Endothelial cell of umbilical vein (primary cell): ENCODE results near the gene MCOLN2. TPM values are rescaled to one million over a fixed set of nuclear protein-coding genes. Genes with fewer than 3 reads are reported as not detected.

Experiments
- BruUV-seq: library from RNA; stranded (reverse); fragments of 400-500 nt; replicated peaks from 2 replicates; lab custom pipeline; 2021; lab: Mats Ljungman, UMichigan
- CTCF ChIA-PET: fragments of 300-600, 350-600 bp; sonication (Branson Sonifier 250); formaldehyde crosslinking; loops from one replicate; lab custom pipeline; 2021; ENCODE audit warnings: antibody characterized with exemption, inconsistent platforms; lab: Charles Lee
- POLR2A ChIA-PET: fragments of 300-600, 350-600 bp; sonication (Branson Sonifier 250); formaldehyde crosslinking; loops from one replicate; lab custom pipeline; 2021; ENCODE audit warnings: antibody characterized with exemption, inconsistent platforms; lab: Charles Lee
- DNase-seq: peaks from one replicate; pipeline ENCODE4 v3.0.0-alpha.2; 2011; ENCODE audit warnings: low read depth, low spot score
- FAIRE-seq: peaks from 2 replicates; lab custom pipeline; 2011; peaks lifted over from hg19 to GRCh38; lab: Jason Lieb, UNC
- H2AFZ ChIP-seq: 2 replicates; pipeline ENCODE4 v1.6.0; 2012; ENCODE audit warnings: low read depth, low read length, control low read depth, inconsistent platforms
- H3K27ac ChIP-seq: 2 replicates; pipeline ENCODE4 v1.5.1; 2011; ENCODE audit warnings: low read depth, mild to moderate bottlenecking, control low read depth, low read length, moderate library complexity; ENCODE audit not compliant: insufficient read depth
- H3K27me3 ChIP-seq, 2 experiments: 2 replicates each; pipeline versions ENCODE4 v1.6.0 to v1.6.1; 2011; ENCODE audit warnings: low read length in 2 of 2, mixed read lengths in 1 of 2; ENCODE audit not compliant: control insufficient read depth in 2 of 2, insufficient read depth in 2 of 2
- H3K36me3 ChIP-seq, 2 experiments: 2 replicates in 1 of 2; 3 replicates in 1 of 2; pipeline ENCODE4 v1.5.1; 2011; ENCODE audit warnings: low read length in 2 of 2, mild to moderate bottlenecking in 1 of 2, moderate library complexity in 1 of 2; ENCODE audit not compliant: control insufficient read depth in 2 of 2, insufficient read depth in 2 of 2; ENCODE audit errors: extremely low read depth in 1 of 2
- H3K4me1 ChIP-seq: 3 replicates; pipeline ENCODE4 v1.5.1; 2011; ENCODE audit warnings: mild to moderate bottlenecking, low read length; ENCODE audit not compliant: control insufficient read depth, insufficient read depth; ENCODE audit errors: extremely low read depth
- H3K4me2 ChIP-seq: 2 replicates; pipeline ENCODE4 v1.6.1; 2011; ENCODE audit warnings: low read length, control low read depth, mixed read lengths; ENCODE audit not compliant: insufficient read depth
- H3K4me3 ChIP-seq, 3 experiments: fragments of 200-600 bp in 1 of 3; sonication (generic), shearing (Covaris generic) in 1 of 3; replicated peaks in 1 of 3; 2 replicates each; pipeline ENCODE4 v1.5.1; 2011 to 2016; ENCODE audit warnings: control low read depth in 3 of 3, low read length in 3 of 3, mild to moderate bottlenecking in 2 of 3, inconsistent platforms in 1 of 3, low read depth in 1 of 3, moderate library complexity in 1 of 3; ENCODE audit not compliant: insufficient read depth in 1 of 3
- H3K79me2 ChIP-seq: 2 replicates; pipeline ENCODE4 v1.6.0; 2012; ENCODE audit warnings: low read length, inconsistent platforms; ENCODE audit not compliant: control insufficient read depth, insufficient read depth
- H3K9ac ChIP-seq: replicated peaks from 2 replicates; pipeline ENCODE3; 2011; ENCODE audit warnings: low read length, control low read depth; ENCODE audit not compliant: insufficient read depth; ENCODE audit errors: extremely low read depth
- H3K9me1 ChIP-seq: replicated peaks from 3 replicates; pipeline ENCODE4 v1.6.0; 2011; ENCODE audit warnings: mild to moderate bottlenecking, low read length; ENCODE audit not compliant: control insufficient read depth, insufficient read depth; ENCODE audit errors: extremely low read depth
- H3K9me3 ChIP-seq: replicated peaks from 2 replicates; pipeline ENCODE4 v1.5.1; 2012; ENCODE audit warnings: low read length, inconsistent platforms; ENCODE audit not compliant: control insufficient read depth, insufficient read depth
- H4K20me1 ChIP-seq: replicated peaks from 2 replicates; pipeline ENCODE3; 2011; ENCODE audit warnings: mild to moderate bottlenecking, low read length; ENCODE audit not compliant: control insufficient read depth, insufficient read depth; ENCODE audit errors: extremely low read depth
- CTCF ChIP-seq, 2 donors: IDR thresholded peaks; 1 replicate in 1 of 2; 2 replicates in 1 of 2; pipeline ENCODE4 v1.5.1; 2011; ENCODE audit warnings: low read length in 2 of 2, mild to moderate bottlenecking in 2 of 2, moderate library complexity in 2 of 2, control low read depth in 1 of 2, inconsistent platforms in 1 of 2, low read depth in 1 of 2; ENCODE audit not compliant: insufficient read depth in 1 of 2; ENCODE audit errors: extremely low read depth in 1 of 2
- EZH2 ChIP-seq: IDR thresholded peaks from 2 replicates; pipeline ENCODE4 v1.6.1; 2012; ENCODE audit warnings: borderline replicate concordance, low read depth, mild to moderate bottlenecking, moderate library complexity, low read length, inconsistent platforms; ENCODE audit not compliant: severe bottlenecking
- FOS ChIP-seq: IDR thresholded peaks from 2 replicates; pipeline ENCODE4 v1.6.1; 2011; ENCODE audit warnings: mild to moderate bottlenecking, low read length, moderate library complexity, borderline replicate concordance; ENCODE audit not compliant: insufficient read depth
- GATA2 ChIP-seq: IDR thresholded peaks from 2 replicates; pipeline ENCODE4 v1.7.0; 2011; ENCODE audit warnings: low read depth, mild to moderate bottlenecking, moderate library complexity, mixed read lengths, low read length; ENCODE audit not compliant: insufficient read length, insufficient read depth
- JUN ChIP-seq: IDR thresholded peaks from 2 replicates; pipeline ENCODE4 v1.6.1; 2011; ENCODE audit warnings: borderline replicate concordance, low read depth; ENCODE audit not compliant: insufficient read length, insufficient read depth
- MAX ChIP-seq: IDR thresholded peaks from 2 replicates; pipeline ENCODE4 v1.6.1; 2011; ENCODE audit not compliant: insufficient read depth, insufficient read length
- MYC ChIP-seq: IDR thresholded peaks from one replicate; pipeline ENCODE4 v1.6.1; 2011; ENCODE audit warnings: mild to moderate bottlenecking, low read depth, low read length
- POLR2A ChIP-seq: IDR thresholded peaks from 2 replicates; pipeline ENCODE4 v1.6.1; 2012; ENCODE audit warnings: low read depth, mild to moderate bottlenecking, control low read depth, low read length
- POLR2AphosphoS5 ChIP-seq: IDR thresholded peaks from 2 replicates; pipeline ENCODE4 v1.6.1; 2012; ENCODE audit warnings: low read depth, mild to moderate bottlenecking, control low read depth, low read length, moderate library complexity; ENCODE audit not compliant: insufficient read depth
- dilution Hi-C: fragments of 300-500 bp; cut with MboI; formaldehyde crosslinking; loops from one replicate; pipeline ENCODE4 v1.15.0; 2019; ENCODE audit warnings: low sequenced_read_pairs; ENCODE audit not compliant: extremely low pct_ligation_motif_present
- intact Hi-C: fragments of 100-400 bp; cut with micrococcal nuclease; formaldehyde crosslinking; loops from one replicate; pipeline ENCODE4 v1.10.0; 2022
- polyA plus RNA-seq, 4 experiments: library from polyadenylated mRNA; depleted of rRNA in 3 of 4; stranded (reverse) in 3 of 4; unstranded in 1 of 4; fragments of >200 nt; gene quantifications; 2 replicates each; pipeline versions ENCODE4 v1.2.1 to v1.2.3, GENCODE V29; 2011 to 2012; ENCODE audit warnings: missing spikeins in 1 of 4
- total RNA-seq: library from RNA; stranded (reverse); gene quantifications from 2 replicates; pipeline ENCODE4 v1.2.3, GENCODE V29; 2021

Gene MCOLN2
- total and polyA plus RNA-seq, 2 donors (not counting 3 experiments of a cell fraction or from before 2014, with no cell fraction given): not detected

GRCh38 chr1:84916897-84917296 lies 80.0 kb downstream of the MCOLN2 start:
- Histone ChIP-seq H3K4me1 (no peaks in the 10 kb centered on the region), H3K27me3 (peaks cover 0 to 14% of the 10 kb centered on the region in 2 experiments), H3K27ac (no peak overlapping the region), H3K9me1 (no peaks in the 10 kb centered on the region), H4K20me1 (no peaks in the 10 kb centered on the region), H3K36me3 (no peaks in the 10 kb centered on the region), H2AFZ (no peak overlapping the region), H3K4me3 (no peak overlapping the region), H3K9ac (no peak overlapping the region), H3K9me3 (no peaks in the 10 kb centered on the region), H3K79me2 (no peaks in the 10 kb centered on the region), H3K4me2 (no peak overlapping the region)
- CTCF ChIA-PET: no interaction called here
- DNase-seq: no peak
- POLR2A ChIA-PET: no interaction called here
- dilution Hi-C loops: no loop called here
- TF ChIP-seq FOS (no peak), POLR2A (no peak), MYC (no peak), MAX (no peak), JUN (no peak), GATA2 (no peak), EZH2 (no peak)
- intact Hi-C loops: no loop called here
- FAIRE-seq: no peak
- no TSS peak for BruUV-seq

GRCh38 chr1:84913555-84913892 lies 83.4 kb downstream of the MCOLN2 start:
- Histone ChIP-seq H3K4me3 (no peak overlapping the region), H3K9me1 (no peaks in the 10 kb centered on the region), H3K4me1 (no peaks in the 10 kb centered on the region), H3K27ac (no peak overlapping the region), H3K27me3 (peaks cover 0 to 18% of the 10 kb centered on the region in 2 experiments), H3K36me3 (no peaks in the 10 kb centered on the region), H3K79me2 (no peaks in the 10 kb centered on the region), H3K4me2 (no peak overlapping the region), H3K9me3 (no peaks in the 10 kb centered on the region), H3K9ac (no peak overlapping the region), H4K20me1 (no peaks in the 10 kb centered on the region), H2AFZ (no peak overlapping the region)
- ChIA-PET CTCF (interaction anchor here (1.1 kb wide), 1 partner anchor 341 kb away, joined by 3 read pairs; no protein-coding TSS in a partner anchor), POLR2A (no interaction called here)
- dilution Hi-C loops: no loop called here
- TF ChIP-seq GATA2 (no peak), POLR2AphosphoS5 (no peak), JUN (no peak), FOS (no peak), EZH2 (no peak), CTCF (IDR thresholded peaks at IDR 0.05; ENCODE audit: extremely low read depth in 1 of 2, insufficient read depth in 1 of 2, low read depth in 1 of 2, low read length in 2 of 2) (no peak), MYC (no peak)
- DNase-seq (no peak), FAIRE-seq (no peak)
- intact Hi-C loops: no loop called here
- BruUV-seq: no TSS peak
